IPS DF 19.7 (cell line): ENCODE results near the gene ZNF37A.
"Not testable (repeated sequence)": the region's sequence is repeated elsewhere in the genome, so short reads cannot be mapped to it uniquely, and the experiment has no call there.

Experiments used
- DNase-seq: peaks from one replicate; pipeline ENCODE4 v3.0.0-alpha.2; 2013; ENCODE audit warnings: low read depth, low spot score

The ZNF37A gene

GRCh38 chr10:38150891-38151463 is 56.8 kb downstream of the ZNF37A start:
- DNase-seq, result not testable (repeated sequence)

GRCh38 chr10:38156416-38157269 is 62.5 kb downstream of the ZNF37A start:
- no peak for DNase-seq

DNA sequence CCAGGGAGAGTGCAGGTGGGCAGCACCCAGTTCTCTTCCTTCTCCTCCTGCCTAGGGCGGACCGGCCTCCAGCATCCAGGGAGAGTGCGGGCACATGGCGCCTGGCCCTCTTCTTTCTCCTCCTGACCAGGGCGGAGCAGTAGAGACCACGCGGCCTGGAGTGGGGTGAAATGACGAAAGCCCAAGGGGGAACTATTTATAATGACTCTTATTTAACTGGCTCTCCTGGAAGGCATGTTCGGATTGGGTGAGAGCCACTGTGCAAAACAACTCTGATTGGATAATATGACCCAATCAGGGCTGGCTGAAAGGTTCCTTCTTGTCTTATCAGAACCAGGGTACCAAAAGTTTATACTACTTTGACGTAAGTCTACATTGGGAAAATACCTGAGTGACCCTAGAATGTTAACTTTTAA is 63.1 kb downstream of the ZNF37A start:
- no peak for DNase-seq

- DNase-seq, result no peak
These were observed 64.9 kb downstream of the ZNF37A start for GRCh38 chr10:38159004-38159403.

GRCh38 chr10:38163617-38164016 is 69.5 kb downstream of the ZNF37A start:
- DNase-seq, result no peak

- no peak for DNase-seq
These were observed 80.2 kb downstream of the ZNF37A start for GRCh38 chr10:38174336-38174735.

GRCh38 chr10:38184477-38184876 is 90.3 kb downstream of the ZNF37A start:
- DNase-seq, result no peak
